Fibroblast of skin of abdomen (primary cell): ENCODE data around the gene ZNF226. TPM values are rescaled to one million over a fixed set of nuclear protein-coding genes. Genes with fewer than 3 reads are reported as not detected.
"Not testable (repeated sequence)": the region's sequence is repeated elsewhere in the genome, so short reads cannot be mapped to it uniquely, and the experiment has no call there.

Experiments used
- DNase-seq: peaks from one replicate; pipeline ENCODE4 v3.0.0-alpha.2; 2013
- polyA plus RNA-seq, 2 experiments: library from polyadenylated mRNA; unstranded; fragments of 120-200 nt; gene quantifications; one replicate each; pipeline ENCODE4 v1.2.1, GENCODE V29; 2013; ENCODE audit not compliant: insufficient read length in 2 of 2

Gene ZNF226
- 11.8 TPM for polyA plus RNA-seq (2013, experiment 1 of 2; ENCODE audit: insufficient read length)
- 14.9 TPM for polyA plus RNA-seq (2013, experiment 2 of 2; ENCODE audit: insufficient read length)

DNA sequence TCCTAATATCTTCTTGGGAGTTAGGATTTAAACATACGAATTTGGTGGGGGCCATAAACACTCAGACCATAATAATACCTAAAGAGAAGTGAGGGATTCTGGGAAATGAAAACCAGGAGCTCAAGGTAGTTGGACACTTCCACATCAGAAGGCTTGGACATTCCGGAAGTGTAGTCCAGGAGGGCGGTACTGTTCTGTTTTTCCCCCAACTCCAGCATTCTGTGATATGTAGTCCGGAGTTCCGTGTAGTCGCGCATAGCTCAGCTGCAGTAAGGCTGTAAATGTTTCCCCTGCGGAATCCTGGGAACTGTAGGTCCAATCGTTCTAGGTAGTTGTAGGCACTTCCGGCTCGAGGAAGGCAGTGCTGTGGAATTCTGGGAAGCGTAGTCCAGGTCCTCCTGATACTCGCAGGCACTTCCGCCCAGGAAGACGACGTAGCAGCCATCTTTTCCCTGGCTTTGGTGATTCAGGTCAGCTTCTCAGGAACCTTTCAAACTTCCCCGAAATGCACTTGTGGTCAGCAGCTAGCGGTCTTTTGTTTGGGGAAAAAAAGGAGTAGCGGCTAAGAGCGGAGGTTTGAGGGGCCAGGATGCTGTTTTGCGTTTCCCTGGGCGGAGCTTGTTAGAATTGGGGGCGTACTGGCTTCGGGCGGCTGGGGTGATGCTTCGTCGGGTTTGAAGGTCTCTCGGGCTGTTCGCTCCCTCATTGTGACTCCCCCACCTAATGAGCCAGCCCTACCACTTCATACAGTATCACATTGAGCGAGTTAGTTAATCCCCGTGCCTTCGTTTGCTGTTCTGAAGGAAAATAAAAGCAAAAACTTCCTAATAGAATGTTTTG lies at the start of gene ZNF226:
TSS of gene ZNF226 (plus strand) at position 428 of the 840 bp plus-strand sequence. CDS start 4,981 bp downstream, outside the sequence.
- peak; percentile 99 for DNase-seq

DNA sequence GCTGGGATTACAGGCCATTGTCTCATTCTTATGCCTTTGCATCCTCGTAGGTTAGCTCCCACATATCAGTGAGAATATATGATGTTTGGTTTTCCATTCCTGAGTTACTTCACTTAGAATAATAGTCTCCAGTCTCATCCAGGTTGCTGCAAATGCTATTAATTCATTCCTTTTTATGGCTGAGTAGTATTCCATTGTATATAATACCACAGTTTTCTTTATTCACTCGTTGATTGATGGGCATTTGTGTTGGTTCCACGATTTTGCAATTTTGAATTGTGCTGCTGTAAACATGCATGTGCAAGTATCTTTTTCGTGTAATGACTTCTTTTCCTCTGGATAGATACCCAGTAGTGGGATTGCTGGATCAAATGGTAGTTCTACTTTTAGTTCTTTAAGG lies 43.7 kb upstream of the ZNF226 start:
- DNase-seq, result not testable (repeated sequence)

- no peak for DNase-seq
These were observed 32.9 kb upstream of the ZNF226 start for GRCh38 chr19:44131955-44132354.

DNA sequence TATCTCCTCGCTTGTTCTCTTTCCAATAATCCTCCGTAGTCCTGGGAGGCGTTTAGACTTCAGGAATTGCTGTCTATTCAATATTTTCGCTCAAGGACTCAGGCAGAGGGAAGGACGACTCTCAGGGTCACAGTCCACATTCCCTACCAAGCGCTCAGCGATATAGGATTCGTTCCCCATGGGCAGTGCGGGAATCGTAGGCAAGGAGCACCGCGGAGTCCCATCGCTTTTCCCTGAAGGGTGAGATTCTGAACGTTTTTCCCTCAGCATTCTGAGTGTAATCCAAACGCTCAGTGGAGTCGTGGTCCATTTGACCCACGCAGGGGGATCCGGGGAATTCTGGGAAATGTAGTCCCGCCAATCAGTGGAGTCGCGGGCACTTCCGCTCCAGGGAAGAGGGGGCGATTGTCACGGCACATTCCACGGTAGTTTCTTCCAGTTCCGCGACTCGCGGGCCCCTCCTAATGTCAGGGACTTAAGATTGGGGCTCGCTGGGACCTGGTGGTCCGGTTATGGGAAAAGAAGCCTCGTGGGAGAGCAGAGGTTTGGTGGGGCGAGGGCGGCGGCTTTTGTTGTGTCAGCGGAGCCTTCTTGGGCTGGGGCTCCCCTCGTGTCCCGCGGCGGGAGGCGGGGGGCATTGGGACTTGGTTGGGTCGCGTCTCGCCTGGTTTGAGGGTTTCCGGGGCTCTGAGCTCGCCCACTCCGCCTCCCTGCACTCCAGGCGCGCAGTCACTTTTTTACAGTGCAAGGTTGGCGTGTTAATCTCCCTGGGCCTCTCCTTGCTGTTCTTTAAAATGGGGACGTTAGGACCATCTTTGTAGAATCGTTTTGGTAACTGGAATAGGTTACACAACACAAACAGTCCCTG lies 23.5 kb upstream of the ZNF226 start, which contains the start of gene ZNF234:
TSS of gene ZNF234 (plus strand) at position 364 of the 868 bp plus-strand sequence. CDS start 3,079 bp downstream, outside the sequence.
- DNase-seq, result peak; percentile 84

GRCh38 chr19:44142059-44142433 lies 22.9 kb upstream of the ZNF226 start:
- peak; percentile 18 for DNase-seq

DNA sequence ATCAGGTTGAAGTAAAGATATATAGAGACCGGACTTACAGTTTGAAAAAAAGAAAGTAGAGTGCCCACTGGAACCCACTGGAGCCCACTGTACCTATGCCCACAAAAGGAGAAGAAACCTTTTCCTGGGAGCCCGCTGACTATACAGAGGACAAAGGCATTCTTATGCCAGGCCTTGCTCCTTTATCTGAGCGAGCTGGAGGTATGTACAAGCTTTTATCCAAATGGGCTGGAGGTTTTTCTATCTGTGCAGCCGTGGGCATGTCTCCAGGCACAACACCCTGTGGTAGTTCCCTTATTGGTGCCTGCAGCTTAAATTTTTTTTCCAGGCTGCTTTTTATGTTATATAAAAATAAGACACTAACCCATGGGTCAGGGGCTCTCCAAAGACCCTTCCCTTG lies 15.1 kb upstream of the ZNF226 start:
- no peak for DNase-seq

GRCh38 chr19:44151491-44151890 lies 13.4 kb upstream of the ZNF226 start:
- no peak for DNase-seq

- DNase-seq, result no peak
These were observed 8.4 kb upstream of the ZNF226 start for GRCh38 chr19:44156475-44156874.

- DNase-seq, result no peak
These were observed 1.1 kb upstream of the ZNF226 start for GRCh38 chr19:44163789-44164188.

- no peak for DNase-seq
These were observed 600 bp upstream of the ZNF226 start for GRCh38 chr19:44164327-44164672.

- DNase-seq, result not testable (repeated sequence)
These were observed 5.8 kb downstream of the ZNF226 start for GRCh38 chr19:44170660-44171059.

DNA sequence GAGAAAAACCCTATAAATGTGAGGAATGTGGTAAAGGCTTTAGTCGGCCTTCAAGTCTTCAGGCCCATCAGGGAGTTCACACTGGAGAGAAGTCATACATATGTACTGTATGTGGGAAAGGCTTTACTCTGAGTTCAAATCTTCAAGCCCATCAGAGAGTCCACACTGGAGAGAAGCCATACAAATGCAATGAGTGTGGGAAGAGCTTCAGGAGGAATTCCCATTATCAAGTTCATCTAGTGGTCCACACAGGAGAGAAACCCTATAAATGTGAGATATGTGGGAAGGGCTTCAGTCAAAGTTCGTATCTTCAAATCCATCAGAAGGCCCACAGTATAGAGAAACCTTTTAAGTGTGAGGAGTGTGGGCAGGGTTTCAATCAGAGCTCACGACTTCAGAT lies 11.7 kb downstream of the ZNF226 start:
- DNase-seq, result no peak

DNA sequence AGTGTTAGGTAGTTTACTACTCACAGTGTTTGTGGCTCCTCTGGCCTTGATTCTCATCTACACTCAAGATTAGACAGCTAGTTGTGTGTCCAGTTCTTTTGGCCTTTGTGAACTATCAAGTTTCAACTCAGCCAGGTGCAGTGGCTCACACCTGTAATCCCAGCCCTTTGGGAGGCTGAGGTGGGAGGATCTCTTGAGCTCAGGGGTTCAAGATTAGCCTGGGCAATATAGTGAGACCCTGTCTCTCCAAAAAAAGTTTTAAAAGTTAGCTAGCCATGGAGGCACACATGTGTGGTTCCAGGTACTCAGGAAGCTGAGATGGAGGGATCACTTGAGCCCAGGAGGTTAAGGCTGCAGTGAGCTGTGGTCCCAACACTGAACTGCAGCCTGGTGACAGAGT lies 16.1 kb downstream of the ZNF226 start:
- no peak for DNase-seq

DNA sequence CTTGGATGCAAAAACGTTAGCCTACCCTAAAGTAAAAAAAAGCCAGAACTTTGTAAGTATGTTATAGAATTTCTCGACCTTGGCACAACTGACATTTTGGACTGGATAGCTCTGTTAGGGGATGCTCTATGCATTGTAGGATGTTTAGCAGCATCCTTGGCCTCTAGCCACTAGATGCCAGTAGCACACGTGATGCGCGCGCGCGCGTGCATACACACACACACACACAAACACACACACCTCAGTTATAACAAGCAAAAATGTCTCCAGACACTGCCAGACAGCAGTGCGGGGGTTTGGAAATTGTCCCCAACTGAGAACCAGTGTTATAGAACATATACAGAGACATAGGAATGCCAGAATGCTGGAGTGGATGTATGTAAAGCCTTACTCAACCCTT lies 17.2 kb downstream of the ZNF226 start:
- DNase-seq, result no peak

GRCh38 chr19:44190020-44190419 lies 25.1 kb downstream of the ZNF226 start:
- no peak for DNase-seq

GRCh38 chr19:44192127-44192526 lies 27.2 kb downstream of the ZNF226 start:
- DNase-seq, result no peak

DNA sequence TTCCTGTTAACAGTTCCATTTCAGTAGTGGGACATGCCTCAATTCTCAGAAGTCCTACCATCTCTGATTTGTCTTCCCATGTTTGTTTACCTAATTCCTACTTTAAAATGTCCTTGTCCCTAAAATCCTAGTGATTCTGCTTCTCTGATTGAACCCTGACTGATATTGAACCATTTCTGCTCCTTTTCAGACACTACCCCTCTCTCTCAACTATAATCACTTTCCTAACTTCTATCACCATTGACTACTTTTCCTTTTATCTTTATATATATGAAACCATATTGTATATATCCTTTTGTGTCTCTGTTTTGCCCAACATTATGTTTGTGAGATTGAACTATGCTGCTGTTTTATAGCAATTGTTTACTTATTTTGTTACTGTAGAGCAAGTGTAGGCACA lies 31.9 kb downstream of the ZNF226 start:
- DNase-seq, result no peak

DNA sequence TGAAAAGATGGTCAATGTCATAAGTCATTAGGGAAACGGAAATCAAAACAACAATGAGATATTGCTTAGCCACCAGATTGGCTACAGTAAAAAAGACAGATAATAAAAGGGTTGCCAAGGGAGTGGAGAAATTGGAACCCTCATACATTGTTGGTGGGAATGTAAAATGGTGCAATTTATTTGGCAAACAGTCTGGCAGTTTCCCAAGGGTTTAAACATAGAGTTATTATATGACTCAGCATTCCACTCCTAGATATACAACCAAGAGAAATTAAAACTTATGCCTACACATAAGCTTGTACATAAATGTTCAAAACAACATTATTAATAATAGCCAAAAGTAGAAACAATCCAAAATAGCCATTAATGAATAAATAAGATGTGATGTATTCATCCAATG lies 37.6 kb downstream of the ZNF226 start:
- DNase-seq, result no peak

DNA sequence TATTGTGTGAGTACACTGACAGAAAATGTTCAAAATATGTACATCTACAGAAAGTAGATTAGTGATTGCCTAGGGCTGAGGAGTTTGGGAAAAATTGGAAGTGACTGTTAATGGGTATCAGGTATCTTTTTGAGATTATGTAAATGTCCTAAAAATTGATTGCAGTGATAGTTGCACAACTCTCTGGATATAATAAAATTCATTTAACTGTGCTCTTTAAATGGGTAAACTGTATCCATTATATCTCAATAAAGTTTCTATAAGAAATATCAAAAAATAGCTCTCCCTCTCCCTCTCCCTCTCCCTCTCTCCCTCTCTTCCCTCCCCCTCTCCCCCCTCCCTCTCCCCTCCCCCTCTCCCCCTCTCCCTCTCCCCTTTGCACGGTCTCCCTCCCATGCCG lies 38.1 kb downstream of the ZNF226 start:
- no peak for DNase-seq

GRCh38 chr19:44203877-44204276 lies 39.0 kb downstream of the ZNF226 start:
- not testable (repeated sequence) for DNase-seq

- no peak for DNase-seq
These were observed 39.9 kb downstream of the ZNF226 start for GRCh38 chr19:44204772-44205171.

DNA sequence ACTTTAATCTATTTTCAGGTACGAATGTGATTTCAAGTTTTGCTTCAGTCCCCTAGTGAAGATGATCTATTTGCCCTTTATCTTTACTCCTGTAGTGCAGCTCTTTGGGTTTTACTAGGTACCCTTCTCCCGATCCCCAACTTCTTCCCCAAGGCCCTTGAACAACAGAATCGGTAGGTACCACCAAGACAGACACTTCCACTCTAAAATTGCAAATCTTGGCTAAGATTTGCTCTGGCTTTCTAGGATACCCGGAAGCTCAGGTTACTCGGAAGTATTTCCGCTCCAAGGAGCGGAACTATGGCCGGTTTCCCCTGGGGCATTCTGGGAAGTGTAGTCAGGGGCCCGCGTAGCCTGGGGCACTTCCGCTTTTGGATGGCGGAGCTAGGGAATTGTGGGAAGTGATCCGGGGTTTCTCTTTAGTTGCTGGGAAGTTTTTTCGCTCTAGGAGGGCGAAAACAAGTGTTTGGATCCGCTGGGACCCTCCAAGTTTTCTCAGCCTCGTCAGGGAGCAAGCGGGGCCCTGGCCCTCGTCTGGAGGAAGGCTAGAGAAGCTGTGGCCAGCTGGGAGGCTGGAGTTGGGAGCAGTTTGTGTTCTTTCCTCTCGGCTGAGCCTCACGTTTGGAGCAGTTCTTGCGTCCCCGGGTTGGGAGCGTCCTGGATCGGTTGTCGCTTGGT lies 42.4 kb downstream of the ZNF226 start:
- DNase-seq, result peak; percentile 95
